GM19395 (cell line): ENCODE results near the gene MGAT5.

ENCODE experiments used
- ATAC-seq: cut with Tn5 transposase; IDR thresholded peaks from one replicate; pipeline ENCODE4 v1.9.1; 2021; ENCODE audit warnings: mild to moderate bottlenecking, moderate library complexity; ENCODE audit not compliant: unreplicated experiment

MGAT5 gene

GRCh38 chr2:134392442-134393074 lies 138.7 kb downstream of the MGAT5 start:
- no peak for ATAC-seq

GRCh38 chr2:134393075-134393461 lies 139.2 kb downstream of the MGAT5 start:
- ATAC-seq, result no peak

GRCh38 chr2:134395779-134396178 lies 141.9 kb downstream of the MGAT5 start:
- ATAC-seq, result no peak

- no peak for ATAC-seq
These were observed 142.6 kb downstream of the MGAT5 start for GRCh38 chr2:134396493-134396892.

DNA sequence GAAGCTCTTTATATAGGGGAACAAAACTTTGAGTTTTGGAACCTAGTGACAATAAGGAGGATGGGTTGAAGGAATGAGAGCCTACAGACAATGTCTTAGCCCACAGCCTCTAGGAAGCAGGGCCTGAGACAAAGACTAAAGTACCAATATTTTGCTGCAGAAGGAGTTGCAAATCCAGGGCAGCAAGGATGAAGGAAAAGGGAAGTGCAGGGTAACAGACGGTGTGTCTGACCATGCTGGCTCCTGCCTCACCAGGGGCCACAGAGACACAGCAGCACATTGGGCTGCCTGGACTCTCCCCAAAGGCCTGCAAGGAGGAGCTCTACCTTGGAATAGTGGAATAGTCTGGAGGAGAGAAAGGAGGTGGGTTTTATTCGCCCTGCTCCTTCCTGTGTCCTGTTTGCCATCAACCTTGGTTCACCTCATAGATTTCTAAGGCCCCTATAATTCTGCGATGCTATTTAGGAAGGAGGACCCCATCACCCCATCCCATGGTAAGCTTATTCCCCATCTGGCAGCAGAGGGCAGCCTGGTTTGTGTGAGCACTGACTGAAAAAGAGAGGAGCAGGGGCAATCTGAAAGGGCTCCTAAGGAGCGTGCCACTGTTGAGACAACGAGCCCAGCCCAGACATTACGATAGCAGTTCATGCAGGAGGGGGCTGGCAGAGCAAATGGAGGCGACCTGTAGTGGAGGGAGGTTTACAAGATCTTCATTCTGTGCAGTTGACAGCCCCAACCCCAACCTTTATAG lies 143.4 kb downstream of the MGAT5 start:
- no peak for ATAC-seq

GRCh38 chr2:134398300-134398699 lies 144.4 kb downstream of the MGAT5 start:
- no peak for ATAC-seq

DNA sequence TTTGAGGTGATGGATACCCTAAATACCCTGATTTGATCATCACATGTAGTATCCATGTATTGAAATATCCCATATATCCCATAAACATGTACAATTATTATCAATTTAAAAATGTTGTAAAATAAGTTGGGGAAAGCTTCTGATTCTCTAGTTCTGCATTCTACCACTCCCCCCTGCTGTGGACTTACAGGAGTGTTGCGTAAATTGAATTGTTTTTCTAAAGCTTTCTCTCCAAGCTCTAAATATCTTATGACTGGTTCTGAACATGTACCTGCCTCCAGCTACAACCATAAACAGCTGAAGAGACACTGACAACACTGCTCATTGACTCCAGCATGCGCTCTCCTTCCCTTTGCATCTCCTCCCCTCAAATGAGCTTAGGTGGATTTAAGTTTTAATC lies 145.2 kb downstream of the MGAT5 start:
- ATAC-seq, result no peak

- no peak for ATAC-seq
These were observed 147.2 kb downstream of the MGAT5 start for GRCh38 chr2:134401081-134401497.

DNA sequence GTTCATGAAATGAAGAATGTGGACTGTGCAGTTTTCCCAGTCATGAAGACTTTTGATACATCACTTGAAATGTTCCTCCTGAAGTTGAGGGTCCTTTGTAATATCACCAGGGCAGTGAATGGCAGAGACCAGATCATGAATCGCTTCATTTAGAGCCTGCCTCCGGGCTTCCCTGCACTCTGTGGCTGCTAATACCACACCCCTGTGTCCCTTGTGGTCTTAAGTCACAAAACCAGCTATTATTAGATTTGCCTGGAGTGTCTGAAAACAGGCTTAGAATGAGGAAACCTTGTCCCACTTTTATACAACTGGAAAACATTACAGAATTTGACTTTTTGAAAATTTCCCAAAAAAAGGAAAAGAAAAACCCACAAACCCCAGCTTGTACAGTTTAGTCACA lies 147.9 kb downstream of the MGAT5 start:
- ATAC-seq, result no peak

DNA sequence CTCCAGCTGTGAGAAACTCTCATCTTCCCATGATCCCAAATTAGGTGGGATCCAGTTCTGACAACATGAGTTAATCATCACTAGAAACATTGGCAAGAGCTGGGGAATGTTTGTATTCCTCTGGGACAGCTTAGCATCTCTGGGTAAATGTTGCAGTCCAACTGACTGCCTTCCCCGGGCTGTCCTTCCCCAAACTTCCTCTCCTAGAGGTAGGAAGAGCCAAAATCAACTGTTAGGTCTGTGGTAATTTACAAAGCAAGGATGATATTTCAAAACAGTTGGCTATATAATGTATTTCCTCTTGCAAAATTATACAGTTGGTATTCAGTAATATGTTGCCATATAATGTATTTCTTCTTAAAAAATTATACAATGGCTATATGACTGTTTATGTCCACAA lies 148.5 kb downstream of the MGAT5 start:
- no peak for ATAC-seq

DNA sequence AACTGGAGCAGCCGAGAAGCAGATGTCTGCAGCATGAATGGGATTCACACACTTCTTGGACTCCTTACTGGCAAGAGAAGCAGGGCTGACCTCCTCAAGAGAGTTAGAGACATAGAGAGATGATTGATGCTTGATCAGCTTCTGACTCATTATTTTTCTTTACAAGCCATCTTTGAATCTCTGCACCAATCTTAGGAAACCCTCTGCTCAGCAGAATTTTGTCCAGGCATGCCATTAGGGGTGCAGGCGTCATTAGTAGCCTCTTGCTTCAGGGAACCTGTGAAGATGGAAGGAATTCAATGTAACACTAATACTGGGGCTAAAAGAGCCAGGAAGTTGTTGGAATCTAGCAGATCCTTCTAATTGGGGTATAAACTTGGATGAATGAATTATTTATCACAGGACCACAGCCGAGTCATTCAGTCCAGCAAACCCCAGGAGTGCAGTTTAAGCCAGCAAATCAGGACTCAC lies 151.8 kb downstream of the MGAT5 start:
- ATAC-seq, result no peak

DNA sequence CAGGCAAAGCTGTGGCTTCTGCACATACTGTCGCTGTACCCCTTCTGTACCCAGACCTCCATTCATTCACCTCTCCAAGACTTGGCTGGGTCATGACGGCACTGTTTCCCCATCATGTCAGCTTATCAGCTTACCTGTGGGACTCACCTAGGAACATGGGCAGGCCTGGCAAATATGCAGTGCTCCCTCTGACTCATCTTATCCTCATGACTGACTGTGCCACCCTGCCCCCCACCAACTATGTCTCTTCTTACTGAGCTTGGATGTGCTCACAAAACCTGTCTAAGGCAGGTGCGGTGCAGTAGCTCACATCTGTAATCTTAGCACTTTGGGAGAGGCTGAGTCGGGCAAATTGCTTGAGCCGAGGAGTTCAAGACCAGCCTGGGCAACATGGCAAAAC lies 152.4 kb downstream of the MGAT5 start:
- ATAC-seq, result no peak

DNA sequence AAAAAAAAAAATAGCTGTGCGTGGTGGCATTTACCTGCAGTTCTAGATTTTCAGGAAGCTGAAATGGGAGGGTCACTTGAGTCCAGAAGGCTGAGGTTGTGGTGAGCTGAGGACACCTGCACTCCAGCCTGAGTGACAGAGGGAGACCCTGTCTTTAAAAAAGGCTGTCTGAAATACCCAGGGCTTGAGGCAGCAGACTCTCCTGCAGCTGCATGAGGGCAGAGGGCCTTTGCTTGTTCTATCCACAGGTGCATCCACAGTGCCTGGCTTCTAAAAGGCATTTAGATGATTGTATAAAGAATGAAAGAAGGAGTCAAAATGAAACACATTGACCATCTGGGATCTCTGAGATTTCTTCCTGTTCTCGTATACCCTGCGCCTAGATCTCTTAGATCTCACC lies 152.9 kb downstream of the MGAT5 start:
- no peak for ATAC-seq

- no peak for ATAC-seq
These were observed 153.4 kb downstream of the MGAT5 start for GRCh38 chr2:134407154-134407890.

GRCh38 chr2:134408386-134408785 lies 154.5 kb downstream of the MGAT5 start:
- ATAC-seq, result no peak

DNA sequence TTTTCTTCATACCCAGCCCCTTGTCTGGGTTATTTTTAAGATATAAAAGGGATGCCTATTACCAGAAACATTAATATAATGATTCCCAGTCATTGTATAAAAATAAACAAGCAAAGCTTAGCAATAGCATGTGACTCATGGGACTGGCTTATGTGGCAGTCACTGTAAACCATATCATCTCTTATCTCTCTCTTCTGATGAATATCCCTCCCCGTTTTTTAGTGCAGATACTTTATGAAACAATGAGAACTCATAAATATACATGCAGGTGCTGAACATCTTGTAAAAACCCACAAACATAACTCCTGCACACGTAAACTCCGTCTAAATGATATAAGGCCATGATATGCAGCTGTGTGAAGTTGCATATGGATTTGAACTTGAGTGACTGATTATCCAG lies 154.9 kb downstream of the MGAT5 start:
- ATAC-seq, result no peak

DNA sequence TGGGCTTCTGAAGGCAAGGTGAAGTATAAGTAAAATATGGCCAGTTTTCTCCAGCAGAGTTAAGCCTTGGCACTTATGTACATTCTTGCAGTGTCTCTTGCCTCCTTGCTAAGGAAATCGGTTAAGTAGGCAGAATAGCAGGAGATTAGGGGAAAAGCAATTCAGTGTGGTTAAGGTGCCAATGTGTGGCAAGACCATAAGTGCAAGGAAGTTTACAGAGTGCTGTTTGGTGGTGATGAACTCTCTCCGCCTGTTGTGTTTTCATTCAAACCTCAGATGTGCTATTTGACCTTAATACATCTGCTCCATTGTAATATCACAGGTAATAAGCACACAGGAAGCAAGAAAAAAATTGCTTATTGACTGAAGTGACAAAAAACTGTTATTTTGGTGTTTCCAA lies 156.1 kb downstream of the MGAT5 start:
- no peak for ATAC-seq

- ATAC-seq, result no peak
These were observed 157.0 kb downstream of the MGAT5 start for GRCh38 chr2:134410831-134411231.

GRCh38 chr2:134411279-134411827 lies 157.5 kb downstream of the MGAT5 start:
- ATAC-seq, result no peak

DNA sequence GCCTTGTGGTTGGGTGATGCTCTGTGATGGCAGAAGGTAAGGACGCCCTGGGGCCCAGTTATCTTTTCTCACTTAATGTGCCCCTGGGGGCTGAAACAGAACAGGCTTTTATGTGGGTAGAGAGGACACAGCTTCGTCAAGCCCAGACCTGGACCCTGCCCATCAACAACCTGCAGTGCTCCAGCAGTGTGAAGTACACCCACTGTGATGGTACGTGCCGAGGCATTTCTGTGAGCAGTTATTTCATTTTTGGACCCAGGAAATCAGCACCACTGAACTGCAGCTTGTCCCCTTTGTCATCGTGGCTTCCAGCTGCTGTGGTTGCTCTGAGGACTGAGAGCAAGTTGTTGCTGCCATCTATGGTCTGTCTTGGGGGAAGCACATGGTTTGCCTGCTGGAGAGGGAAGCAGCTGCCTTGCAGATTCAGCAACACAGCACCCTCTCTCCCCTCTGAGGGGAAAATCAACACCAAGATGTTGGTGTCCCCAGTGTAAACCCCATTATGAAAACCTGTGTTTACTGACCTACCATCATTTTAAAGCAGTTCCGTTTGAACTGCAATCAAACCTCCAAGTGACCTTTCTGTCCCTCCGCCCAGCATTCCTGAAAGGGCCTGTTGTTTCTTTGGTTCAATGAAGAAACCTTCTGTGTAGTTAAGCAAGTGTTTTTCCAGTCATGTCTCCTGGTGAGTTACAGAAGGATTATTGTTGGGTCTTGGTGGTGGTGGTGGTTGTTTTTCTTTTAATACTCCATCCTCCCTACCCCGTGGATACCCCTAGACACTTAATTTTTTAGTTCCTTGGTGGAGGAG lies 158.2 kb downstream of the MGAT5 start:
- peak; percentile 99 for ATAC-seq

- no peak for ATAC-seq
These were observed 158.7 kb downstream of the MGAT5 start for GRCh38 chr2:134412639-134412999.
